Subcutaneous adipose tissue (tissue), 4 donors: Measurements from ENCODE around the gene FTCD. TPM values are rescaled to one million over a fixed set of nuclear protein-coding genes. Genes with fewer than 3 reads are reported as not detected.

Experiments used
- total RNA-seq, 4 donors: library from RNA; depleted of rRNA; stranded (reverse); fragments of >200 nt; gene quantifications; one replicate each; pipeline ENCODE4 v1.1.0, GENCODE V29; 2016
- TF ChIP-seq, protein P1 (sequence below): fragments of 450-650 bp; IDR thresholded peaks from one replicate; pipeline ENCODE4 v1.5.1; 2016; ENCODE audit warnings: low read depth, mild to moderate bottlenecking, control low read depth, antibody characterized with exemption, moderate library complexity

Gene FTCD, protein sequence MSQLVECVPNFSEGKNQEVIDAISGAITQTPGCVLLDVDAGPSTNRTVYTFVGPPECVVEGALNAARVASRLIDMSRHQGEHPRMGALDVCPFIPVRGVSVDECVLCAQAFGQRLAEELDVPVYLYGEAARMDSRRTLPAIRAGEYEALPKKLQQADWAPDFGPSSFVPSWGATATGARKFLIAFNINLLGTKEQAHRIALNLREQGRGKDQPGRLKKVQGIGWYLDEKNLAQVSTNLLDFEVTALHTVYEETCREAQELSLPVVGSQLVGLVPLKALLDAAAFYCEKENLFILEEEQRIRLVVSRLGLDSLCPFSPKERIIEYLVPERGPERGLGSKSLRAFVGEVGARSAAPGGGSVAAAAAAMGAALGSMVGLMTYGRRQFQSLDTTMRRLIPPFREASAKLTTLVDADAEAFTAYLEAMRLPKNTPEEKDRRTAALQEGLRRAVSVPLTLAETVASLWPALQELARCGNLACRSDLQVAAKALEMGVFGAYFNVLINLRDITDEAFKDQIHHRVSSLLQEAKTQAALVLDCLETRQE
- not detected for total RNA-seq

DNA sequence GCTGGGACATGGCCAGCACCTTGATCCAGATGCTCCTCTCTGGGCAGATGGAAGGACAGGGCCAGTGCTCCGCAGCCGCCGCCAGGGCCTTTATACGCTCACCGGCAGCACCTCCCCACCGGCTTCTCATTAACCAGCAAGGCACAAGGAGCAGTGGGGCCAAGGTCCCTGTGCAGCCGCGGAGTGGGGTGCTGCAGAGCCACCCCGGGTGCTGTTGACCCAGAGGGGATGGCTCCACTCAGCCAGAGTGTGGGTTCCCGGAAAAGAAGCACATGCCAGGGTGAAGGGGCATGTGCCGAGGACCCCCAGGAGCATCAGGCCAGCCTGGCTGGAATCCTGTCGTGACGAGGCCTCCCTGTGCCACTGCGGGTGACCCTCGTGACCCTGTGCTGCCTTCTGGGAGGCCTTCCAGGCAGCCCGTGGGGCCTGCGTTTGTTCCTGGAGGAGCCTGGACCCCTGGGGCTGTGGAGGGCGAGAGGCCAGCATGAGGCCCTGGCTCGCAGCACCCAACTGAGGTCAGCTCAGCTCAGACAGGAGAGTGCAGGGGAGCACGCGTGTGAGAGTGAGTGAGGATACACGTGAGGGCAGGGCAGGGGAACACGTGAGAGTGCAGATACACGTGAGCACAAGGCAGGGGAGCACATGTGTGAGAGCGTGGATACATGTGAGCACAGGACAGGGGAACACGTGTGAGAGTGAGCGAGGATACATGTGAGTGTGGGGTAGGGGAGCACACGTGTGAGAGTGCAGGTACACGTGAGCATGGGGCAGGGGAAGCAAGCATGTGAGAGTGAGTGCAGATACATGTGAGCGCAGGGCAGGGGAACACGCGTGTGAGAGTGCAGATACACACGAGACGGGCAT, at the start of gene FTCD:
Gene FTCD (minus strand): TSS at position 66 of the 864 bp plus-strand sequence. CDS start 56 bp downstream, at position 10.
- TF ChIP-seq, protein P1, sequence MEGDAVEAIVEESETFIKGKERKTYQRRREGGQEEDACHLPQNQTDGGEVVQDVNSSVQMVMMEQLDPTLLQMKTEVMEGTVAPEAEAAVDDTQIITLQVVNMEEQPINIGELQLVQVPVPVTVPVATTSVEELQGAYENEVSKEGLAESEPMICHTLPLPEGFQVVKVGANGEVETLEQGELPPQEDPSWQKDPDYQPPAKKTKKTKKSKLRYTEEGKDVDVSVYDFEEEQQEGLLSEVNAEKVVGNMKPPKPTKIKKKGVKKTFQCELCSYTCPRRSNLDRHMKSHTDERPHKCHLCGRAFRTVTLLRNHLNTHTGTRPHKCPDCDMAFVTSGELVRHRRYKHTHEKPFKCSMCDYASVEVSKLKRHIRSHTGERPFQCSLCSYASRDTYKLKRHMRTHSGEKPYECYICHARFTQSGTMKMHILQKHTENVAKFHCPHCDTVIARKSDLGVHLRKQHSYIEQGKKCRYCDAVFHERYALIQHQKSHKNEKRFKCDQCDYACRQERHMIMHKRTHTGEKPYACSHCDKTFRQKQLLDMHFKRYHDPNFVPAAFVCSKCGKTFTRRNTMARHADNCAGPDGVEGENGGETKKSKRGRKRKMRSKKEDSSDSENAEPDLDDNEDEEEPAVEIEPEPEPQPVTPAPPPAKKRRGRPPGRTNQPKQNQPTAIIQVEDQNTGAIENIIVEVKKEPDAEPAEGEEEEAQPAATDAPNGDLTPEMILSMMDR = no peak

DNA sequence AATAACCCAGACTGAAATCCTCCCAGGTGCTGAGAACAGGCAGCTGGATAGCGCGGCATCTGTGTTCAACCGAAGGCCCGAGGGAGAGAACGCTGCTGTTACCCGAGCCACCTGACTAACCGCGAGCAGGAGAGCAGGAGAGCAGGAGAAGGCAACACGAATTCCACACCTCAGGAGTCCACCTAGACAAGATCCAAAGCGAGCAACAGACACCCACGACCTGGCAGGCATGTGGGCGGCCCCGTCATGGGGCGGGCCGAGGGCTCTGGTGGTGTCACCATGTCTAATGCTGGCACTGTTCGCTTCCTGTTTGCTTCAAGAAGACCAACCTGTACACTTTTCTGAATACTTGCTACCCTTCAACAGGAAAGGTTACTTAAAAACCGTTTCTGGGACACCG, 49.8 kb upstream of the FTCD start:
- TF ChIP-seq, protein P1 = no peak

GRCh38 chr21:46203203-46203600, 47.8 kb upstream of the FTCD start:
- TF ChIP-seq, protein P1 = no peak

DNA sequence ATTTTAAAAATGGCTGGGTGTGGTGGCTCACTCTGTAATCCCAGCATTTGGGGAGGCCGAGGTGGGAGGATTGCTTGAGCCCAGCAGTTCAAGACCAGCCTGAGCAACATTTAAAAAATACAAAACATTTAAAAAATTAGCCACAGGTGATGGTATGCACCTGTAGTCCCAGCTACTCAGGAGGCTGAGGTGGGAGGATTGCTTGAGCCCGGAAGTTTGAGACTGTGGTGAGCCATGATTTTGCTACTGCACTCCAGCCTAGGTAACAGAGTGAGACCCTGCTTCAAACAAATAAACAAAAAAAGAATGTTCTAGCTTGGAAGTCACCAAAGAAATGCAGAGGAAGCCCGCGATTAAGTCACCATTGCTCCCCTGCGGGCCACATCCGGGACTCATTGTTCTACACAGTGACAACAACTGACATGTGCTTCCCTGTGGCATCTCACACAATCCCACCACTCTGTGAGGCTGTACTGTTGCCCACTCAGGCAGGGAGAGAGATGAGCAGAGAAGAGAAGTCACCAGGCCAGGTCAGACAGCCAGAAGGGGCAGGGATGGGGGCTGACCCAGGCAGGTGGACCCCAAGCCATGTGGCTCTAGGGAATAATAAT, 47.3 kb upstream of the FTCD start:
- TF ChIP-seq, protein P1 = no peak

DNA sequence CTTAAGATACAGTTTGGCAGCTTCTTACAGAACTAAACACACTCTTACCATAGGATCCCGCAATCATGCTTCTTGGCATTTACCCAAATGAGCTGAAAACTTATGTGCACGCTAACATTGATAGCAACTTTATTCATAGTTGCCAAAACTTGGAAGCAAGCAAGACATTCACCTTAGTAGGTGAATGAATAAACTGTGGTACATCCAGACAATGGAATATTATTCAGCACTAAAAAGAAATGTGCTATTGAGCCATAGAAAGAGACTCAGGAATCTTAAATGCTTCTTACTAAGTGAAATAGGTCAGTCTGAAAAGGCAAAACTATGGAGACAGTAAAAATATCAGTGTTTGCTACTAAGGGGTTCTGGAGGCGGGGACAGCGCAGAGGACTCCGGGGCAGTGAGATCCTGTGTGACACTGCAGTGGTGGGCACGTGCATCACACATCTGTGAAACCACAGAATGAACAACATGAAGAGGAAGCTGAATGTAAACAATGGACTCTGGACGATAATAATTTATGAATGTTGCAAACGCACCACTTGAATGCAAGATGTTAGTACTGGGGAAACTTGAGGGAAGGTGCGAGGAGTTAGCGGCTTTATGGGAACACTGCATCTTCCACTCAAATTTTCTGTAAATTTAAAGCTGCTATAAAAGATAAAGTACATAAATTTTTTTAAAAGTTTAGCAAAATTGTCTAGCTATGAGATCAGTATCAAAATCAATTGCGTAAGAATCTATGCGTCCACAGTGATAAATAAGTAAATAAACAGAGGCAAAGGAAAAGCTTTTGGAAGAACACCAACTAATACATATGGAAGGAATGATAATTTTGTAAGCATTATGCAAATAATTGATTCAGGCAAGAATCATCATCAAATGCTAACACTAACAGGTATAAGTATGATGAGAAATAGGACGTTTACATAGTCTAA, 44.3 kb upstream of the FTCD start:
- TF ChIP-seq, protein P1 = no peak

DNA sequence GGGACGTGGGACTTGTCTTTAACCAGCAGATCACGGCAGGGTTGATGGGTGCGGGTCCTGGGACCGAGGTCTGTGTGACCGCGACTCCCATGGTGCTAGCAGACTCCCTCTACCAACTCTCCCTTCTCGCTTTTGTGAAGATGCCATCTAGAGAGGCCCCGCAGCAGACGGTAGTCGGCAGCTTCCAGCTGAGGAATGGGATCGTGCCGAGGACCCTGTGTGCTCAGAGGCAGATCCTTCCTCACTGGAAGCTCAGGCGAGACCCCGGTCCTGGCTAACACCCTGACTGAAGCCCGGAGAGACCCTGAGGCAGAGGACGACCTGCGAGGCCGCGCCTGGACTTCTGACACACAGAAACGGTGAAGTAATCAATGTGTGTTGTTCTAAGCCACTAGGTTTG, 41.4 kb upstream of the FTCD start:
- TF ChIP-seq, protein P1 = no peak
